ENCODE data around the gene APBB2.

The APBB2 gene

DNA sequence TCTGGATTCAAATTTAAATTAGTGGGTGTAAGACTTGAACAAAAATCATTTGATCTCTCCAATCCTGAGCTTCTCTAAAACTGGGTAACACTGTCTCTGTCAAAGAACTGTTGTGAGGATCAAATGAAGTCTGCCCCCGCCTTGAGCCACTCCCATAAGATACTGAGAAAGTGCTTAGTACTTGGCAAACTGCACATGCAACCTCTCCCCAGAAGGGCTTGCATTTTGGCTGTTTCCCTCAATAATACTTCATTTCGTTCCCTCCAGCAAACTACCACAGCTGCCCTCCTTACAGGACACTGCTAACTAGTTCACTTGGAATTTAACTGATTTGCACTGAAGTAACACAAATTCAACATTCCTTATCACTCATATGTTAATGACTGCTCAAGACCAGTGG, 79.8 kb downstream of the APBB2 start:
- no peak for DNase-seq (ENCODE audit: low spot score)

DNA sequence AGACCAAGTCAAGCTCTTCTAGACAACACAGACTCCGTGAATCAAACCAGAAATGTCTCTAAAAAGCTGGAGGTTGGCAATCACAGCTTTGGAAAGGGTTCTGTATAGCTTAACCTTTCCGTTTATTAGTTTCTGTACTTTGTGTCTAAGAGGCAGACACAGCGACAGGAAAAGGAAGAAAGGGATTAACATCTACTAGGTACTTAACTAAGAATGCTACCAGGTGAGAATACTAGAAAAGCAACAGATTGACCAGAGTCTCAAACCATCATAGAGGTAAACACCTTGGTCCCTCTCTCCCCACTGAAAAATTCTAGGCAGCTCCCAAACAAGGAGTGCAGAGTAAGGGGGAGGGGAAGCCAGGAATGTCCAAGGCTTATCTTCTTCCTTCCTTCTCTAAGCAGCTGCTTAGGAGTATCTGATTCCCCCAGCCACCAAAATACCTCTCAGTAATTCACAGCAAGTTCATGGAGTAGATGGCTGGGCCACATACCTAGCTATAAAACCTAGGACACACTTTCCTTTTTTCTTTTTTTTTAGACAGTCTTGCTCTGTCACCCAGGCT, 80.8 kb downstream of the APBB2 start:
- no peak for DNase-seq (ENCODE audit: low spot score)

DNA sequence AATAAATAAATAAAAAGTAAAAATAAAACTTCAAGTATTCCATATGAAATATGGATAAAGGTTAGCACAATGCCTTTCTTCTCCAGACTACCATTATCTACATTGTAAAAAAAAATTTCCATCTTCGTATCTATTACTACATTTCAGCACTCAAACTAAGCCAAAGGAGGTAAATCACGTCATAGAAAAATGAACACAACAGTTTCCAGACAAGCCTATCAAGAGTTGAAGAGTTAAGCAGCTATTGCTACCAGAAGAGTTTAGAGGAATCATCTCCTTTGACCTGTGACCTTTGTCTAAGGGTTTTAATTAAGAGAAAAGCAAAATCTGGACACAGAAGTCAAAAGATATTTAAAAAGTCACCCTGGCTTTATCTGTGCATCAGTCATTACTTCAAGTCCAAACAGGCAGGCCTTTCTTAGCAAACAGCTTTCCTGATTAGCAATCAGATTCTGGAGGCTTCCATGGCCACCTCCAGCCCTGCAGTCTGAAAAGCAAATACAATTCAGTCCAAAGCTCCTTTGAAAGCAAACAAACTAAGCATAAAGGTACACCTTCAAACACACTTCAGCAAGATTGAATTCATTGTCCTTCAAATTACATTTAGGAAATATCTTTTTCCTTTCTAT, 82.2 kb downstream of the APBB2 start:
- no peak for DNase-seq (ENCODE audit: low spot score)

DNA sequence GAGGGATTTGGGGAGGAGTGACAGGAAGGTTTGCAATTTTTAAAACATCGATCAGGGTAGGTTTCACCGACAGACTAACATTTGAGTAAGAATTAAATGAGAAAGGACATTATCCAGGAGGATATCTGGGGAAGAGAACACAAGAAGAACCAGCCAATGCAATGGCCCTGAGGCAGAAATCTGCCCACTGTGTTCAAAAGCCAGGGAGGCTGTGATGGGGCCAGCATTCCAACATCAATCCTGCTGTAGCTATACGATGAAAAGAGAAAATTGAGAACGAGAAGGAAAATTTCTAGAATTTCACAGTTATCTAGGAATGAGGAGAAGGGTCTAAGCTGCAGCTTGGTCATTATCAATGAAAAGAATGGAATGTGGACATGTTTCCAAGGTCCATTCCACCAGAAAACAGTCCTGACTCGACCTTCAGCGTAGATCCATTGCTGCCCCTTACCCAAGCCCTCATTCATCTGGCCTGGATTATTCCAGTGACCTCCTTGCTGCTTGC, 84.4 kb downstream of the APBB2 start:
- DNase-seq (ENCODE audit: low spot score), result no peak

DNA sequence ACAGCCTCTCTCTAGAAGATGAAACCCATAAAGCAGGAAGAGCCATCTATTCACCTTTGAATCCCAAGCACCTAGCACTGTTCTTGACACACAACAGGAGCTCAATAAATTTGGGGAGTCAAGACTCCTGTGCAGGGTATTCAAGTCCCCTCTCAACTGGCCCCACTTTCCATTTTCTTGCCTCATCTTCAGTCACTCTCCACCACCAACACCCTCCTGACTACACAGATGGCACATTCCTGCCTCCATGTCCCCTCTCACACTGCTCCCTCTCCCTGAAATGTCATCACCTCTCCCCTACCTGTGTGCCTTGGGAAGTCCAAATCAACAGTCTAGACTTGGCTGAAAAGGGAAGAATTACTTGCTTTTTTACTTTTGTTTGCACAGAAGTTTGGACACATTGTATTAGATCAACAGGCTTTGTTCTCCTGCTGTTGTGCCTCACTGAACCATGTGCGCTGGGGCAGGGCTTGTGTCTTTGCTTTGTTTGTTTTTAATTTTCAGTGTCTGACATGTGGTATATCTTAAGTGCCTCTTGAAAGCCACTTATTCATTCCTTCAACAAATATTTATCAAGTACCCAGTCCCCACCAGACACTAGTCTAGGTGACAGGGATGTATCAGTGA, 85.1 kb downstream of the APBB2 start:
- no peak for DNase-seq (ENCODE audit: low spot score)

DNA sequence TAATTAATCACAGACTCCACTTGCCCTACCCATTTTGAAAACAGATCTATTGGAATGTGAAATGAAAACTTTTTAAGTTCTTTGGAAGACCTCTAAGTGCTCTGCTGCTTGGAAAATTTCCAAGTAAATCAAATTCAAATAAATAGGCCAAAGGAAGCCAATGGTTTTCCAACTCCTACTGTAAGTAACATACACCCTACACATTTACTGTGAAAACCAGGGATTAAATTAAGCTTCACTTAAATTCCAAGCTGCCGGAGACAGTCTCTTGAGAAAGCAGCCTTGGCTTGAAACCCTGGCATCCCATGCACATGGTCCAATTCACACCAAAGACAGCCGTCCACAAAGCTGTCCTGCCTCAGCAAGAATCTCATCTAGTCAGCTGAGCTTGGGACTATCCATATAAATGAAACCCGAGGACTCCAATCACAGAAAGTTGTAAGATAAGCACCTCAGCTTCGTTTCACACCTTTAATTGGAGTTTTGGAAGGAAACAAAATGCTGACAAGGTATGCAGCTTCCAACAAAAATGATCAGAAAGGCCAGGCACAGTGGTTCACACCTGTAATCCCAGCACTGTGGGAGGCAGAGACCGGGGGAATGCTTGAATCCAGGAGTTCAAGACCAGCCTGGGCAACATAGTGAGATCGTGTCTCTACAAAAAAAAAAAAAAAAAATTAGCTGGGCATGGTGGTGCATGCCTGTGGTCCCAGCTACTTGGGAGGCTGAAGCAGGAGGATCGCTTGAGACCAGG, 88.6 kb downstream of the APBB2 start:
- DNase-seq (ENCODE audit: low spot score), result no peak

DNA sequence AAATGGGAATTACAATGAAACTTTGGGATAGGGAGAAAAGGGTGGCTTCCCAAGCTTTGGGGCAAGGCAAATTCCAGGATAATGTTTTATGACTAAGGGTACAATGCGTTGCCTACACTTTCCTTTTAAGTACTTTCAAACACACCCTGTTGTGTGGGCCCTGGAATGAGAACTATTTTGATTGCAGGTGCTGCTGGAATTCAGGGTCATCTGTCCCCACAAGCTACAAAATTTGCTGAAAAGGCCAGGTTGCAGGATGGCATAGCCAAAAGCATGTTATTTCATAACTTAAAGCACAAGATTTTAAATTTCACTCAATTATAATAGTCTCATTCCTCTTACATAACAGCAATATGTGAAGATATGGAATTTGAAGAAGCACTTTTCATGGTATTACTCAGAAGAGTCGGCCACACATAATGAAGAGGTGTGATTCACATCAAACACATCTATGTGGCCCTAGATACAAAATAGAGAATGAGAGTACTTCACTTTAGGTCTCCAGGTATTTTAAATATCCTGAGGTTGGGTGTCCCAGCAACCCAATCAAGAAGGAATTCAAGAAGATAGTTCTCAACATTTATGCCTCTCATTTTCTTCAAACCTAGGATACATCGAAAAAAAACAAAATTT, 89.3 kb downstream of the APBB2 start:
- peak; percentile 84 for DNase-seq (ENCODE audit: low spot score)

DNA sequence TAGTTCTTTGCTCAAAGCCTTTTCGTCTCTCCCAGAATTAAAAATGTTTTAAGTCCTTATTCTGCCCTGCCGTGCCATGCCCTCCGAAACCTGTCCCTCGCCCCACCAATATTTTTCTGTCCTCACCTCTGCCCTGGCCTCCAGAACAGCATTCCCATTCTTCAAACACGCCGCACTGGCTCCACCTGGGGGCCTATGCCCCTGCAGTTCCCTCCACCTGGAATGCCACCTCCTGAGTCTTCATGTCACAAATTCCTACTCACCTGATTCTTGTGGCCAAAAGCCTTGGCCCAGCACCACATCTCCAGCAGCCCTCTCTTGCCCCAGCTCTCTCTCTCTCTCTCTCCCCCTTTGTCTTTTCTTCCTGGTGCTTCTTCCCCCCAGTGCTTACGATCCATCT, 91.6 kb downstream of the APBB2 start:
- DNase-seq (ENCODE audit: low spot score), result no peak

DNA sequence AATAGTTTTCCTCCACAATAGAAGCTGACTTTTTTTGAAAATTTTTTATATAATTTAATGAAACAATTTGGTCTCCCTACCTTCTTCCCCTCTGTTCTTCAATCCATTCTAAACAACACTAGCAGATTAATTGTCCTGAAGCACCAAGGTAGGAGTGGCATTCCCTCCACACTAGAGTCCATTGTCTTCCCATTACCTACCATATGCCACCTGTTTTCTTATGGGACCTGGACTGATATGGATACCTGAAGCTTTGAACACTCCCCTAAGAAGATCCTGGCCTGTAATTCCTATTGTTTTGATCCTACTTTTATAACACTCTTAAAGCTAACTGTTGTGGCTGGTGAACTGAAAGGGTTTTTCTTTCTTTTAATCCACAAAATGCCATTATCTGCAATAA, 92.0 kb downstream of the APBB2 start:
- DNase-seq (ENCODE audit: low spot score), result no peak

DNA sequence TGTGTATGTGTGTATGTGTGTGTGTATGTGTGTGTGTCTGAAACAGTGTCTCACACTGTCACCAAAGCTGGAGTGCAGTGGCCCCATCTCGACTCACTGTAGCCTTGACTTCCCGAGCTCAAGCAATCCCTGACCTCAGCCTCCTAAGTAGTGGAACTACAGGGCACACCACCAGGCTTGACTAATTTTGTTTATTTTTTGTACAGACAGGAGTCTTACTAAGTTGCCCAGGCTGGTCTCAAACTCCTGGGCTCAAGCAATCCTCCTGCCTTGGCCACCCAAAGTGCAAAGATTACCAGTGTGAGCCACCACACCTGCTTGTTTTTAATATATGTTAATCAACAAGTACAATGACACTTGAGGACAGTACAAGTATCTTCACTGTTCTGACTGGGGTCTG, 92.4 kb downstream of the APBB2 start:
- no peak for DNase-seq (ENCODE audit: low spot score)

DNA sequence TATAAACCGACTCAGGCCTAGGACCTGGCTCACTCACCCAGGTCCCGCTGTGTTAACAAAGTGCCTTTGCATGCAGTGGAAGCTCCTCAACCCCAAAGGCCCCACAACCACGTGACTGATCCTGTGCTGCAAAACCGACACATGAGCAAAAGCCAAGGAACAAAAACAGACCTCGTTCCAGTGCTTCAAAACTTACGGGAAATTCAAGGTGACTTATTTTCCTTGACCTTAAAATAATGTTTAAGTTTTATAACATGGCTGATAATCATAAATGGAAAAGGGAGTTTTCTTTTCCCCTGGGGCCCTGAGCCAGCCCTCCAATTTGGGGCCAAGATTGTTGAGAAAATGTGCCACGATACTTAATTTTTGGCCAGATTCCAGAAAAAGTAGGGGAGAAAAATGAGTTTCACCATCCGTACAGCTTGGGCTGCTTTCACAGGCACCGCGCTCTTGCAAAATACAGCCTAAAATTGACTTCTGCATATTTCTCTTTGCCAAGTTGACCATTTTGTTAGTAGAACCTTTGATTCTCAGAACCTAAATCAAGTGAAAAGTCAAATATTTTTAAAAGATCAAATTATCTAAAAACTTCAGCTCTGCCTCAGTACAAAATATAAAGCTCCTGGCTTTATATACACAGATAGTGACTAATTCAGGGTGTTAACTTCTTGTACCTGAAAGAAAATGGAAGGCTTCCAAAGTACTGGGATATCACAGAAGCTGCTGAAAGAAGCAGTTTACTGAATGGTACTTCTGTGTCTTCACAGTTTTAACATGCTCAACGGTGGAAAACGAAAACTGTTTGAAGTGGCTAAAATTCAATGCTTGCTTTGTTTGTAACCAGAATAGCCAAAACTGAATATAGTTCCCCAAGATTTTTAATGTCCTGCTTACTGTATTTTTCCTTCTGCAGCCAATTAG, 93.8 kb downstream of the APBB2 start:
- DNase-seq (ENCODE audit: low spot score), result peak; percentile 15

DNA sequence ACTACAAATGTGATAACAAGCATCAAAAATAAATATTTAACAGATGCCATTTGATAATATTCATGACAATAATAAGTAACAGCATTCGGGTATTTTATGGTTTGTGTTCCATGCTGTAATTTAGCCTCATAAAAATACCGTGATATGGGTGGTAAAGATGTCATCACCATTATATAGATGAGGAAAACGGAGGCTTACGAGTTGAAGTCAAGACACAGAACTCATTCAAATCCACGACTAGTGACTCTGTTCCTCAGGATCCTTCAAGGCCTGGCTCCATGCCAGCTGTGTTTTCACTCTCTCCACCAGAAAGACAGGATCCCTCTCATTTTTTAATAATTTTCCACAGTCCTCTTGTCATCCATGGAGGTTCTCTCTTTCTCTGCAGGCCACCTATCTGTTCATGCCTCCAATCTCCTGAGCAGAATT, 94.5 kb downstream of the APBB2 start:
- DNase-seq (ENCODE audit: low spot score), result peak; percentile 15

DNA sequence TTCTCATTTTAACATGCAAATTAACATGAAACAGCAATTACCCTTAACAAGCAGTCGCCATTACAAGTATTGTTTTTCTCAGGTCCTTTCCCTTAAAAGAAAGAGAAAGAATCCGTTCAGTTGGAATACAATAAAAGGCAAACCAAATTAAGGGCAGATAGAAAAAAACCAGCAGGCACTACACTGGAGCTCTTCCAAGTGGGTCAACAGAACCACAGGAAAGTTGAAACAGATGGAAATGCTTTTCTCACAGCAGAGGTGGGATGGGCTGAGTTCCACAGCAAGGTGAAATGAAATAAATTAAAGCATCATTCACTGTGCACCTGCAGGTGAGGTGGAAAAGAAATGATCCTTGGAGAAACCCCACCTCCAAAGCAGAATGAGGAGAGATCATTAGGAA, 102.6 kb downstream of the APBB2 start:
- no peak for DNase-seq (ENCODE audit: low spot score)

DNA sequence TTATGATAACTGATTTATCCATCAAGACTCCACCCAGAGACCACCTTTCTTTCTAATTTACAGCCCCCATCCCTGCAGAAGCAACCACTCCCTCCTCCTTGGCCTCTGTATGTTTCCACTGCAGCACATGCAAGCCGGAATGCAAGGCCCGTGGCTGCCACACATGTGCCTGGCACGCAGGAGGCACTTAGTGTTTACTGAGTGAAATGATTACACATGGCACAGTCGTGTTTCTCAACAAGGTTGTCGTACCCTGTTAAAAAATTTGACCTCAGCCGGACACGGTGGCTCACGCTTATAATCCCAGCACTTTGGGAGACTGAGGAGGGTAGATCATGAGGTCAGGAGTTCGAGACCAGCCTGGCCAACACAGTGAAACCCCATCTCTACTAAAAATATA, 104.3 kb downstream of the APBB2 start:
- no peak for DNase-seq (ENCODE audit: low spot score)

DNA sequence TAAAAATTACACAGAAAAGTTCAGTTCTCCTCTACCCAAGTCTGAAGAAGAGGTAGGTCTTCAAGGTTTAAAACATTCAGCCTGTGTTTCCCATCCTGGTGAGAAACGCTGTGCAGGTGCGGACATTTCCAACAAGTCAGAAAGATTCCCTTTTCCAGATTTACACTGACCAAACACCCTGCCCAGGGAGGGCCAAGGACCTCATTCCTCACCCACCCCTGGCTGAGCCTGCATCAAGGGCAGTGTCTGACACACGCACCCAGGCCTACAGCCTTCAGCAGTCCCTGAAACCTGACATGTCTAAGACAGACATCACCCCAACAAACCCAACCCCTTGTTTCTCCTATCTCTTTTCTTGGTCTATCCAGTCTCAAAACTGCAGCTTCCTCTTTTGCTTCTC, 105.9 kb downstream of the APBB2 start:
- DNase-seq (ENCODE audit: low spot score), result no peak

DNA sequence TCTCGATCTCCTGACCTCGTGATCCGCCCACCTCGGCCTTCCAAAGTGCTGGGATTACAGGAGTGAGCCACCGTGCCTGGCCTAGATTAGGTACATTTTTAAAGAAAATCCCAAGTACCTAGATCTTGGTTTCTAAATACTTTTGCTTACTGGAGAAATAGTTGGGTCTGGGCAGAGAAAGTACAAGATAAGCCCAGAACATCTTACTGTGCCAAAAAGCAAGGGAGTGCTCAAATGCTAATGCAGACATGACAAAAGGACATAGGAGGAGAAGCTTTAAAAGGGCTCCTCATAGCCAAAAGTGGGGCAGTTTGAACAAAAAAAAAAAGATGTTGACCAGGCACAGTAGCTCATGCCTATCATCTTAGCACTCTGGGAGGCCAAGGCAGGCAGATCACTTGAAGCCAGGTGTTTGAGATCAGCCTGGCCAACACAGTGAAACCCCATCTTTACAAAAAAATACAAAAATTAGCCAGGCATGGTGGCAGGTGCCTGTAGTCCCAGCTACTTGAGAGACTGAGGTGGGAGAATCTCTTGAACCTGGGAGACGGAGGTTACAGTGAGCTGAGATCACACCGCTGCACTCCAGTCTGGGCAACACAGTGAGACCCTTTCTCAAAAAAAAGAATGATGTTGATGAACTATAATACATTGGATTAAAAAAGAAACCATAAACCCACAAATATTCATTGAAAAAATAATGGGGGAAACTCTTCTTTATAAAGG, 107.5 kb downstream of the APBB2 start:
- DNase-seq (ENCODE audit: low spot score), result no peak

DNA sequence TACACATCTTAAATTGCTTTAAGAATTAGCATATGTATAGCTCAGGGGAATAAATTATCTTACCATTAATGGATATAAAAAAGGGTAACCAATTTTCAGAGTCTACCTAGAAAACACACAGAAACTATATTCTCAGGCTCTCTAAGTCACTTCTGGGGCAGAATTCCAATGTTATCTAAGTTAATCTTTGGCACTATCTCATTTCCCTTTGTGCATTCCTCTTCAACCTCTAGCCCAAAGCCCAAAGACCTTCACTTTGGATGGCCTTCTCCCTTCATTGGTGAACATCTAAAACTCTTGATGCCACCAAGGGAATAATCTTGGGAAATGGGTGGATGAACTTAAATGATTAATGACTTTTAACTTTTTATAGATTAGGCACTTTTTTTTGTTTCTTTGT, 108.3 kb downstream of the APBB2 start:
- DNase-seq (ENCODE audit: low spot score), result no peak

DNA sequence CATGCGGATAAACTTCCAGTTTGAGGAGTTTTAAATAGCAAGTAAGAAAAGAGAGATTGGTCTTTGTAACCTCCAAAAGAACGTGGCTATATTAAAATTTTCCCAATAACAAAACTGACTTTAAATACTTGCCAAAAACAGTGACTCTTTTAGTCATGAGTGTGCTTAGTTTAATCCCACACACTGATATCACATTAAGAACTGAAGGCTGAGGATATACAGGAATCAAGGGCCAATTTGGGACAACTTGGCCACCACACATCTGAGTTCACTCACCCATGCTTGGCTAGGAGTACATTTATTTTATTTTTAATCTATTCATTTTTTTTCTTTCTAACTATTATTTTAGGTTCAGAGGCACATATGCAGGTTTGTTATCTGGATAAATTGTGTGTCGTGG, 110.2 kb downstream of the APBB2 start:
- no peak for DNase-seq (ENCODE audit: low spot score)

DNA sequence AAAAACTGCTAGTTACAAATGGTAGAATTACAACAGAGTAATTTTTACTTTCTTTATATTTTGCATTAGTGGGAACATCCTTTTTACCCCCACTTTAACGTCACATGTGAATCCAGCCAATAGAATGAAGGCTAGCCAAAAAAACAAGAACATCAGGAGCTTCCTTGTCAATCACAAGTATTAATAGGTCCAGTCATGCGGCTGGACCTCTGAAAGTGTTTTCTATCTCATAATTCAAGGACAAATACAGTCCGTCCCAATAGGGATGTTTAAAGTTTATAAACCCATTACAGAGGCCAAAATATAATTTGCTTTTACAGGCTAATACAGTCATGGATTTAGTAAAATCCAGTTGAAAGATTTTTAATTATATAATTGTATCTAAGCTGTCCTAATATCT, 110.7 kb downstream of the APBB2 start:
- no peak for DNase-seq (ENCODE audit: low spot score)

DNA sequence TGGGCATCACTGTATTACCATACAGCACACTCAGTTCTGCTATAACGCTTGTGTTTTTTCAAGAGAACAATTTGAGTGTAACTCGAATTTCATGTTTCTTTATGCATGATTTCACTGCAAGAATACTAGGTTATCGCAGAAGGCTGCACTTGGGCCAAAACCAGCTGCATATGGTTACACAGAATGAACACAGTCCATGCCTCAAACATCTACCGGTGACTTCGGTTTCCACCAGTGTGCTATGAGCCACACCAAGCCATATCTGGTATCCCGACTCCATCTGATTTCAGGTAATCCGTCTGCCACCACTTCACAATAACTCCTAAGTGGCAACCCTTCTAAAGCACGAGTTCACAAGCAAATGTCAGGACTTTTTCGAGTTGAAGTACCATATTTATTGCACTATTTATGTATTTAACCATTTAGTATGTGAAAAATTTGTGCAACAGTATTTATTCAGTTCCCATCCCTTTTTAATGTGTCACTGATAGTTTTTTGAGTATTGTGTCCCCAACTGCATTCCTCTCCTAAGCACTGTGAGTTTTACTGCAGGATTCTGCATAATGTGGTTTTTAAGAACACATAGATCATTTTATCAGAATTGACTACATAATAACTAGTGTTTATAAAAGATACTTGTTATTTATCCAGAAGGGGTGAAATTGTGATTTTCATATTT, 111.8 kb downstream of the APBB2 start:
- DNase-seq (ENCODE audit: low spot score), result no peak

Data from LoVo (cell line).